ENCODE results near the gene PABPC1L. TPM values are rescaled to one million over a fixed set of nuclear protein-coding genes. Genes with fewer than 3 reads are reported as not detected.

Gene PABPC1L
- total RNA-seq, 2 experiments from 2014 or later, result 22.8 to 27.5 TPM

DNA sequence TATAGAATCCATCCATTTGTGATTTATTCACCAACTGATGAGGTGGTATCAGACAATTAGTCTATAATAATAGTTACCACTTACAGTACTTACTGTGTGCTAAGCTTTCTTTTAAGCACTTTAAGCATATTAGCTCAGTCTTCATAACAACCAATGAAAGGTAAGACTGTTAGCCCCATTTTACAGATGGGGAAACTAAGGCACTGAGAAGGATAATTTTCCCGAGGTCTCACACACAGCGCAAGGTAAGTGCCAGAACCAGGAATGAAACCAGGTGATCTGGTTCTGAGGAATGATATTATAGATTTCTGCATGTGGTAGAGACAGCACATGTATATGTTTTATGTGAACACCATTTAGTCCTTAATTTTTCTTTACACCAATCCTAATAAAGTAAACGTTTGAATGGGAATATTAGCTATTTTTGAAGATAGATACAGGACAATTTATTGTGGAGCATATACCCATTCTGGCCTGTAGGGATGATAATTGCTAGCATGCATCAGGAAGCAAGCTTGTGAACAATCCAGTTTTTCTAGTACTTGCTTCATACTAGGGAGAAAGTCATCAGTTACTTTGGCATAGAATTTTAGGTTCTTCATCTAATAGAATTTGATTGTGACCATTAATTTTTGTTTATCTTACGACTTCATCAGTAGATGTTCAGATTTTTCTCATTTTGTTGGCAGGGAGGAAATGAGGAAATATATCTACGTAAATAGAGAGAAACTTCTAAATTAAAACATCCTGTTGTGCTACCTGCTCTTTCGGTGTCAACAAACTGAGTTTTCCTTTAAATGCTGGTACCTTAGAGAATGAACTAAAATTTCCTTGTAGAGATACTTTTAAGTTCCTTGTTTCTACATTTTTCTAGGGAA, 21.4 kb upstream of the PABPC1L start:
- no peaks in the 10 kb centered on the region for H3K9me3 ChIP-seq (ENCODE audit: control insufficient read depth in 1 of 2, insufficient read depth in 1 of 2, low read length in 2 of 2)
- peak in 3 of 14 experiments; percentile 37 to 48 (median 39) for DNase-seq
- TF ChIP-seq, protein P1, sequence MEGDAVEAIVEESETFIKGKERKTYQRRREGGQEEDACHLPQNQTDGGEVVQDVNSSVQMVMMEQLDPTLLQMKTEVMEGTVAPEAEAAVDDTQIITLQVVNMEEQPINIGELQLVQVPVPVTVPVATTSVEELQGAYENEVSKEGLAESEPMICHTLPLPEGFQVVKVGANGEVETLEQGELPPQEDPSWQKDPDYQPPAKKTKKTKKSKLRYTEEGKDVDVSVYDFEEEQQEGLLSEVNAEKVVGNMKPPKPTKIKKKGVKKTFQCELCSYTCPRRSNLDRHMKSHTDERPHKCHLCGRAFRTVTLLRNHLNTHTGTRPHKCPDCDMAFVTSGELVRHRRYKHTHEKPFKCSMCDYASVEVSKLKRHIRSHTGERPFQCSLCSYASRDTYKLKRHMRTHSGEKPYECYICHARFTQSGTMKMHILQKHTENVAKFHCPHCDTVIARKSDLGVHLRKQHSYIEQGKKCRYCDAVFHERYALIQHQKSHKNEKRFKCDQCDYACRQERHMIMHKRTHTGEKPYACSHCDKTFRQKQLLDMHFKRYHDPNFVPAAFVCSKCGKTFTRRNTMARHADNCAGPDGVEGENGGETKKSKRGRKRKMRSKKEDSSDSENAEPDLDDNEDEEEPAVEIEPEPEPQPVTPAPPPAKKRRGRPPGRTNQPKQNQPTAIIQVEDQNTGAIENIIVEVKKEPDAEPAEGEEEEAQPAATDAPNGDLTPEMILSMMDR (IDR thresholded peaks at IDR 0.05), result peak; percentile 21
- peaks cover 19% of the 10 kb centered on the region for H3K36me3 ChIP-seq (ENCODE audit: insufficient read depth, low read length)
- ChIA-PET POLR2A (interaction anchor here (0.5 to 4.0 kb wide), 13 partner anchors 8 to 1223 kb away, joined by 3 to 24 read pairs (median 4); partner anchors contain the start of genes PABPC1L and TOMM34), CTCF (interaction anchor here (0.9 to 1.6 kb wide), 10 partner anchors 8 to 246 kb away, joined by 3 to 6 read pairs (median 3); partner anchors contain the start of gene PABPC1L)
- intact Hi-C loops (cut with DNase I, micrococcal nuclease), result loop anchor here (2.0 to 10.0 kb wide), 8 partner anchors 20 to 1434 kb away; partner anchors contain the start of genes OSER1 (in 2 of the 2), PIGT (in 1 of the 2), SERINC3 (in 1 of the 2) and SRSF6 (in 1 of the 2)
- peak overlapping the region; percentile 31 to 57 for H3K27ac ChIP-seq (ENCODE audit: low read depth in 1 of 2, low read length in 2 of 2)
- H3K4me3 Mint-ChIP-seq, result peak overlapping the region; percentile 98
- peaks cover 67% of the 10 kb centered on the region for H3K36me3 Mint-ChIP-seq (ENCODE audit: low read depth)
- ATAC-seq (ENCODE audit: poor library complexity), result peak; percentile 13
- H3K27me3 Mint-ChIP-seq, result no peaks in the 10 kb centered on the region
- peaks cover 44% of the 10 kb centered on the region for H3K4me1 ChIP-seq (ENCODE audit: insufficient read depth, low read length)
- peak overlapping the region; percentile 89 for H3K27ac Mint-ChIP-seq
- H3K4me3 ChIP-seq (ENCODE audit: low read length), result peak overlapping the region; percentile 91
- H3K9me3 Mint-ChIP-seq, result no peaks in the 10 kb centered on the region
- H3K4me1 Mint-ChIP-seq (ENCODE audit: low read depth), result peaks cover 85% of the 10 kb centered on the region
- no peaks in the 10 kb centered on the region for H3K27me3 ChIP-seq (ENCODE audit: control insufficient read depth in 1 of 2, insufficient read depth in 2 of 2, low read length in 2 of 2)

DNA sequence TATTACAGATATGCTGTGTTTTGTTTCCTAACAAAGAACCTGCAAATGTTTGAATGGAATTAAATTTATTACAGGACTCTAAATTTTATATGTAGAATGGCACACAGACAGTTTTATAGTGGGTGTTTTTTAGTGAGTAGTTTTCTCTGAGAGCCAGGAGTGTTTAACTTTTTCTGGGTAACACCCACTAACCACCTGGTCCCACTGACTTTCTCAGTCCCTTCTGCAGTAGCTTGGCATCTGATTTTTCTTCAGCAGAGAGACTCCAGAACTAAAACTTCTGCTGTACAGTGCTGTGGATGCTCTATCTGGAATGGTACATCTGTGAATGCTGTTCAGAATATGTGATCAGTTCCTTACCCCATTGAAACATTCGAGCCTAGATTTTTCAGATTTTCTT, 18.0 kb upstream of the PABPC1L start:
- Histone ChIP-seq H3K27me3 (ENCODE audit: control insufficient read depth in 1 of 2, insufficient read depth in 2 of 2, low read length in 2 of 2) (no peaks in the 10 kb centered on the region), H3K36me3 (ENCODE audit: insufficient read depth, low read length) (peaks cover 30% of the 10 kb centered on the region), H3K4me3 (ENCODE audit: low read length) (no peak overlapping the region), H3K4me1 (ENCODE audit: insufficient read depth, low read length) (peaks cover 52% of the 10 kb centered on the region), H3K27ac (ENCODE audit: low read depth in 1 of 2, low read length in 2 of 2) (peak overlapping the region in 1 of 2 donors; percentile 19), H3K9me3 (ENCODE audit: control insufficient read depth in 1 of 2, insufficient read depth in 1 of 2, low read length in 2 of 2) (no peaks in the 10 kb centered on the region)
- peaks cover 92% of the 10 kb centered on the region for H3K4me1 Mint-ChIP-seq (ENCODE audit: low read depth)
- TF ChIP-seq, protein P1 (IDR thresholded peaks at IDR 0.05), result no peak
- DNase-seq, result no peak
- H3K27me3 Mint-ChIP-seq, result no peaks in the 10 kb centered on the region
- peak overlapping the region; percentile 47 for H3K27ac Mint-ChIP-seq
- ATAC-seq (ENCODE audit: poor library complexity), result no peak
- ChIA-PET CTCF (interaction anchor here (1.3 kb wide), 1 partner anchor 11 kb away, joined by 3 read pairs; no protein-coding TSS in a partner anchor), POLR2A (interaction anchor here (0.8 to 3.1 kb wide), 4 partner anchors 8 to 76 kb away, joined by 3 to 10 read pairs (median 4); partner anchors contain the start of gene PABPC1L)
- peaks cover 66% of the 10 kb centered on the region for H3K36me3 Mint-ChIP-seq (ENCODE audit: low read depth)
- intact Hi-C loops (cut with DNase I, micrococcal nuclease), result no loop called here
- no peaks in the 10 kb centered on the region for H3K9me3 Mint-ChIP-seq
- H3K4me3 Mint-ChIP-seq, result peak overlapping the region; percentile 43

DNA sequence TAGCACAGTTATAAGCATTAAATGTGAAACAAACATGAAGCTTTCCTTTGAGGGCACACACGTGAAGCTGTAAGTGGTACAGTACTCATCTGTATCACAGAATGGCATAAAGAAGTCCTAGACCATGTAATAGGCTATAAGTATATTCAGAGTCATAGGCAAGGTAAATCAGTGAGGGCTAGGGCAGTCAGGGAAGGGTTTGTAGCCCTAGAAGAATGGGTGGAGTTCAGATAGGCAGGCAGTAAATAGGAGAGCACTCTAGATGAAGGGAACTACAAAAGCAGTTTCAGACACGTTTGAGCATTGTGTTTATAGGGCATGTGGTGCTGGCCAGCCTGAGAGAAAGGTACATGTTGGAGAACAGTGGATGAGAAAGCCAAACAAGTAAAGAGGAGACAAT, 14.9 kb upstream of the PABPC1L start:
- H3K4me1 ChIP-seq (ENCODE audit: insufficient read depth, low read length), result peaks cover 61% of the 10 kb centered on the region
- POLR2A ChIA-PET, result interaction anchor here (0.6 to 1.0 kb wide), 3 partner anchors 10 to 85 kb away, joined by 3 to 4 read pairs (median 3); partner anchors contain the start of gene YWHAB
- H3K36me3 Mint-ChIP-seq (ENCODE audit: low read depth), result peaks cover 56% of the 10 kb centered on the region
- peaks cover 82% of the 10 kb centered on the region for H3K4me1 Mint-ChIP-seq (ENCODE audit: low read depth)
- H3K4me3 Mint-ChIP-seq, result peak overlapping the region; percentile 22
- no peak for ATAC-seq (ENCODE audit: poor library complexity)
- peak overlapping the region; percentile 50 for H3K27ac Mint-ChIP-seq
- DNase-seq, result no peak
- intact Hi-C loops (cut with DNase I, micrococcal nuclease), result no loop called here
- TF ChIP-seq, protein P1 (IDR thresholded peaks at IDR 0.05), result no peak
- CTCF ChIA-PET, result interaction anchor here (1.7 kb wide), 1 partner anchor 12 kb away, joined by 3 read pairs; no protein-coding TSS in a partner anchor
- H3K27me3 Mint-ChIP-seq, result no peaks in the 10 kb centered on the region
- no peak overlapping the region for H3K4me3 ChIP-seq (ENCODE audit: low read length)
- H3K27me3 ChIP-seq (ENCODE audit: control insufficient read depth in 1 of 2, insufficient read depth in 2 of 2, low read length in 2 of 2), result no peaks in the 10 kb centered on the region
- H3K9me3 ChIP-seq (ENCODE audit: control insufficient read depth in 1 of 2, insufficient read depth in 1 of 2, low read length in 2 of 2), result no peaks in the 10 kb centered on the region
- no peak overlapping the region for H3K27ac ChIP-seq (ENCODE audit: low read depth in 1 of 2, low read length in 2 of 2)
- peaks cover 32% of the 10 kb centered on the region for H3K36me3 ChIP-seq (ENCODE audit: insufficient read depth, low read length)
- H3K9me3 Mint-ChIP-seq, result no peaks in the 10 kb centered on the region

Measured in CD4-positive, alpha-beta T cell (primary cell).